Measurements from ENCODE around the gene IL26. TPM values are rescaled to one million over a fixed set of nuclear protein-coding genes. Genes with fewer than 3 reads are reported as not detected.

The IL26 gene
- total RNA-seq, 6 donors from 2014 or later = not detected

DNA sequence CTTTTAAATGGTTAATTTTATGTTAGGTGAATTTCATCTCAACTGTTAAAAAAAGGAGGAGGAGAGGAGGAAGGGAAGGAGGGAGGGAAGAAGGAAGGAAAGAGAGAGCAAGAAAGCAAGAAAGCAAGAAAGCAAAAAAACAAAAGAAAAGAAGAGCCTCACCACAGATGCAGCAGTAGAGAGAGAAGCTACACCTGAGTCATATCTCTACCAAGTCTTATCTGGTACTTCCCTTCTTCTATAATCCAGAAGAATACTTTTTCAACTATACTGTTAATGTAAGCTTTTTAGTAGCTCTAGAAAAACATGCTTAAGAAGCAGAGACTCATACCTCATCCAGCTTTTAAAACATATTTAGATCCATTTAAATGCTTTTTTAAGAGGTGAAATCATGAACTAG, 5.6 kb upstream of the IL26 start:
- Histone ChIP-seq H3K4me1 (peaks cover 0 to 2% (median under 1%) of the 10 kb centered on the region in 4 donors), H3K9me3 (no peaks in the 10 kb centered on the region), H3K27ac (no peak overlapping the region), H3K27me3 (no peaks in the 10 kb centered on the region), H3K36me3 (no peaks in the 10 kb centered on the region), H3K4me3 (no peak overlapping the region)
- DNase-seq (no peak), ATAC-seq (ENCODE audit: low FRiP score in 2 of 2) (no peak)
- TF ChIP-seq POLR2A (IDR thresholded peaks at IDR 0.05) (no peak), EP300 (IDR thresholded peaks at IDR 0.05) (no peak), POLR2AphosphoS5 (IDR thresholded peaks at IDR 0.05) (no peak)
- TF ChIP-seq, protein P1, sequence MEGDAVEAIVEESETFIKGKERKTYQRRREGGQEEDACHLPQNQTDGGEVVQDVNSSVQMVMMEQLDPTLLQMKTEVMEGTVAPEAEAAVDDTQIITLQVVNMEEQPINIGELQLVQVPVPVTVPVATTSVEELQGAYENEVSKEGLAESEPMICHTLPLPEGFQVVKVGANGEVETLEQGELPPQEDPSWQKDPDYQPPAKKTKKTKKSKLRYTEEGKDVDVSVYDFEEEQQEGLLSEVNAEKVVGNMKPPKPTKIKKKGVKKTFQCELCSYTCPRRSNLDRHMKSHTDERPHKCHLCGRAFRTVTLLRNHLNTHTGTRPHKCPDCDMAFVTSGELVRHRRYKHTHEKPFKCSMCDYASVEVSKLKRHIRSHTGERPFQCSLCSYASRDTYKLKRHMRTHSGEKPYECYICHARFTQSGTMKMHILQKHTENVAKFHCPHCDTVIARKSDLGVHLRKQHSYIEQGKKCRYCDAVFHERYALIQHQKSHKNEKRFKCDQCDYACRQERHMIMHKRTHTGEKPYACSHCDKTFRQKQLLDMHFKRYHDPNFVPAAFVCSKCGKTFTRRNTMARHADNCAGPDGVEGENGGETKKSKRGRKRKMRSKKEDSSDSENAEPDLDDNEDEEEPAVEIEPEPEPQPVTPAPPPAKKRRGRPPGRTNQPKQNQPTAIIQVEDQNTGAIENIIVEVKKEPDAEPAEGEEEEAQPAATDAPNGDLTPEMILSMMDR (IDR thresholded peaks at IDR 0.05) = no peak

DNA sequence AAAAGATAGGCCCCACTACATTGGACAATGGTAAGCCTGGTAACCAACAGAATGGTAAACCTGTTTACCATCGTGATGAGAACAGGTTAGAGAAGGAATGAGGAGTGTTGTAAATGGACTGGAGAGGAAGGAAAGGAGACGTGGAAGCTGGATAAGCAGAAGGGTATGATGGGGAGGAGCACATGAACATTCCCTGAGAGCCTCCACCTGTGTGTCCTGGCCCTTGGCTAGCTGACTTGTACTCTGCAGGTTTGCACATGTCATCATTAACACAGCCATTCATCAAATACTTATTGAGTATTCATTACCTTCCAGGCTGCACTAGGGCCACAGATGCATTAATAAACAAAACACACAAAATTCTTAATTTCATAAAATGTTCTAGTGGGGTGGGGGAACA, 4.3 kb upstream of the IL26 start:
- Histone ChIP-seq H3K27me3 (no peaks in the 10 kb centered on the region), H3K4me1 (no peaks in the 10 kb centered on the region), H3K27ac (no peak overlapping the region), H3K4me3 (no peak overlapping the region), H3K9me3 (no peaks in the 10 kb centered on the region), H3K36me3 (no peaks in the 10 kb centered on the region)
- TF ChIP-seq POLR2AphosphoS5 (IDR thresholded peaks at IDR 0.05) = no peak
- TF ChIP-seq EP300 (IDR thresholded peaks at IDR 0.05) = no peak
- TF ChIP-seq POLR2A (IDR thresholded peaks at IDR 0.05) = no peak
- TF ChIP-seq, protein P1 (IDR thresholded peaks at IDR 0.05) = no peak
- no peak for DNase-seq
- ATAC-seq (ENCODE audit: low FRiP score in 2 of 2) = no peak
- 65 to 76% methylated on average over 2 of the region's 2 CpGs for WGBS, 2 donors

DNA sequence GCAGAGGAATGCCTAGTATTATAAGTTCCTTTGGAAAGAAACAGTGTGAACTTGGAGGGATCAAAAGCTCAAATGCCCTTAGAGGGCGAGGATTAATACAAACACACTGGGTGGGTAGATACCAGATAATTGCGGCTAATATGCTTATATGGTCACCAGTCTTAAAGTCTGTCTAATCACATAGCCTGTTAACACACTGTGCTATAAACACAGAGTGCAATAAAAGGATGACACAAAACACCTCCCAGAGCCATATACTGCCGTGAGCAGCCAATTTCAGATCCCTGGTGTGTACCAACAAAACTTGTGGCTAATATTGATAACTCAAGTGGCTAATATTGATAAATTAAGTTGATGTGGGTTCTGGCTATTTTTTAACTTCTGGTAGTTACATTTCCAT, 1.7 kb upstream of the IL26 start:
- H3K36me3 ChIP-seq = no peaks in the 10 kb centered on the region
- DNase-seq (no peak), ATAC-seq (ENCODE audit: low FRiP score in 2 of 2) (no peak)
- no peak overlapping the region for H3K27ac ChIP-seq
- H3K9me3 ChIP-seq = no peaks in the 10 kb centered on the region
- 62 to 76% methylated on average over 3 of the region's 3 CpGs for WGBS, 2 donors
- H3K4me3 ChIP-seq = no peak overlapping the region
- peaks cover 0 to 3% (median under 1%) of the 10 kb centered on the region in 4 donors for H3K4me1 ChIP-seq
- no peaks in the 10 kb centered on the region for H3K27me3 ChIP-seq
- TF ChIP-seq EP300 (IDR thresholded peaks at IDR 0.05) = no peak
- TF ChIP-seq, protein P1 (IDR thresholded peaks at IDR 0.05) = no peak
- TF ChIP-seq POLR2A (IDR thresholded peaks at IDR 0.05) = no peak
- TF ChIP-seq POLR2AphosphoS5 (IDR thresholded peaks at IDR 0.05) = no peak

DNA sequence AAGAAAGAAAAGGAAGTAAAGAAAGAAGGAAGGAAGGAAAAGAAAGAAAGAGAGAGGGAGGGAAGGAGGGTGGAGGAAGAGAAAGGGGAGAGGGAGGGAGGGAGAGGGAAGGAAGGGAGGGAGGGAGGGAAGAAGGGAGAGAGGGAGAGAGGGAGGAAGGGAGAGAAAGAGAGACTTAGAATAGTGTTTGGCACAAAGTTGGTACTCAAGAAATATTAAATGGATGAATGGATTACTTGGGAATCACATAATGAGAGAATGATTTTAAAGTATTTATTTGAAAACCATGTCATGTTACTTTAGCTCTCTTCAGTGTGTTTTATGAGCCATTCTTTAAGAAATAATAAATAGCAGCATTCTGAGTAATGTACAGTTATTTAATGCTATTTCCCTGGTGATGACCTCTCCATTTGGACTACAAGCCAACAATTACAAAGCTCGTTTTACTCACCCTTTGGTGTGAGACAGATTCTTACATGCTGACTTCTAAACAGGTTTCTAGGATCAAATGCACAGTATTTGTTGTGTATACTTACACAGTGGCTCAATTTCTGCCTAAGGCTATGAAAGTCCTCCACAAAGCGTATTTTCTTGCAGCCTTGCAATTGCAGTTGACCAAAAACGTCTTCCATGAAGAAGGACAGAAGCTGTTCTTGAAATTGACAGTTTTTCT, 861 bp downstream of the IL26 start:
- DNase-seq (no peak), ATAC-seq (ENCODE audit: low FRiP score in 2 of 2) (no peak)
- Histone ChIP-seq H3K27me3 (no peaks in the 10 kb centered on the region), H3K27ac (no peak overlapping the region), H3K36me3 (no peaks in the 10 kb centered on the region), H3K4me1 (peaks cover 0 to 3% (median 1%) of the 10 kb centered on the region in 4 donors), H3K9me3 (no peaks in the 10 kb centered on the region), H3K4me3 (no peak overlapping the region)
- TF ChIP-seq, protein P1 (IDR thresholded peaks at IDR 0.05) = no peak
- TF ChIP-seq POLR2A (IDR thresholded peaks at IDR 0.05) = no peak
- no peak for TF ChIP-seq POLR2AphosphoS5 (IDR thresholded peaks at IDR 0.05)
- TF ChIP-seq EP300 (IDR thresholded peaks at IDR 0.05) = no peak
- WGBS, 2 donors = 79 to 80% methylated on average over 3 of the region's 3 CpGs

All from upper lobe of left lung (tissue), 6 donors.